PFSK-1 (cell line): ENCODE data around the gene LIPC.

ENCODE experiments used
- POLR2AphosphoS5 ChIP-seq: IDR thresholded peaks from 2 replicates; pipeline ENCODE4 v1.6.1; 2012; ENCODE audit warnings: low read depth, mild to moderate bottlenecking, control low read depth, low read length, moderate library complexity
- SIN3A ChIP-seq: IDR thresholded peaks from 2 replicates; pipeline ENCODE4 v1.6.1; 2012; ENCODE audit warnings: mild to moderate bottlenecking, low read length, moderate library complexity, borderline replicate concordance; ENCODE audit not compliant: insufficient read depth

- TF ChIP-seq POLR2AphosphoS5 (no peak), SIN3A (no peak)
These were observed 79.2 kb downstream of the LIPC start for GRCh38 chr15:58510715-58511598.
